AML-193 (cell line): ENCODE results near the gene OR2F1.

ENCODE experiments used
- DNase-seq, 2 experiments: peaks; one replicate each; lab custom pipeline; 2025; lab: John Stamatoyannopoulos, UW

OR2F1 gene

GRCh38 chr7:143954135-143954534 lies 509 bp upstream of the OR2F1 start:
- no peak for DNase-seq

GRCh38 chr7:143958781-143959180 lies 4.1 kb downstream of the OR2F1 start:
- DNase-seq: no peak

- no peak for DNase-seq
Observed at GRCh38 chr7:143960813-143961610, 6.4 kb downstream of the OR2F1 start.

GRCh38 chr7:143965280-143965679 lies 10.6 kb downstream of the OR2F1 start:
- no peak for DNase-seq

- no peak for DNase-seq
Observed at GRCh38 chr7:143967398-143967797, 12.8 kb downstream of the OR2F1 start.

- no peak for DNase-seq
Observed at GRCh38 chr7:143973870-143974416, 19.3 kb downstream of the OR2F1 start.

GRCh38 chr7:143974459-143974858 lies 19.8 kb downstream of the OR2F1 start:
- no peak for DNase-seq

GRCh38 chr7:143975617-143976016 lies 21.0 kb downstream of the OR2F1 start:
- DNase-seq: no peak

GRCh38 chr7:143978585-143978984 lies 23.9 kb downstream of the OR2F1 start:
- no peak for DNase-seq

GRCh38 chr7:143979359-143979758 lies 24.7 kb downstream of the OR2F1 start:
- DNase-seq: no peak

- no peak for DNase-seq
Observed at GRCh38 chr7:143979998-143980397, 25.4 kb downstream of the OR2F1 start.

- no peak for DNase-seq
Observed at GRCh38 chr7:143980746-143981510, 26.3 kb downstream of the OR2F1 start.

GRCh38 chr7:143983960-143984359 lies 29.3 kb downstream of the OR2F1 start:
- DNase-seq: no peak

GRCh38 chr7:143987513-143987912 lies 32.9 kb downstream of the OR2F1 start:
- DNase-seq: no peak

- no peak for DNase-seq
Observed at GRCh38 chr7:143988976-143989745, 34.5 kb downstream of the OR2F1 start.

GRCh38 chr7:143992670-143993069 lies 38.0 kb downstream of the OR2F1 start:
- DNase-seq: no peak

- DNase-seq: no peak
Observed at GRCh38 chr7:143993924-143994323, 39.3 kb downstream of the OR2F1 start.

- no peak for DNase-seq
Observed at GRCh38 chr7:144000020-144000419, 45.4 kb downstream of the OR2F1 start, which contains the start of gene OR6B1. OR6B1 (plus strand) TSS chr7:144000320; CDS start chr7:144003997, 3,677 bp downstream.

GRCh38 chr7:144001543-144001942 lies 46.9 kb downstream of the OR2F1 start:
- no peak for DNase-seq

GRCh38 chr7:144004703-144005102 lies 50.1 kb downstream of the OR2F1 start:
- no peak for DNase-seq

GRCh38 chr7:144006029-144006691 lies 51.5 kb downstream of the OR2F1 start:
- no peak for DNase-seq

GRCh38 chr7:144006692-144007042 lies 52.0 kb downstream of the OR2F1 start:
- DNase-seq: no peak
